ENCODE measurements around the gene SLC6A9.

Gene SLC6A9

GRCh38 chr1:44047131-44047530, 15.9 kb upstream of the SLC6A9 start:
- no peak for DNase-seq

GRCh38 chr1:44045064-44045463, 13.8 kb upstream of the SLC6A9 start:
- DNase-seq, result no peak

GRCh38 chr1:44044071-44044801, 13.0 kb upstream of the SLC6A9 start:
- no peak for DNase-seq

- no peak for DNase-seq
Measured at GRCh38 chr1:44043176-44044070, 12.2 kb upstream of the SLC6A9 start.

GRCh38 chr1:44040846-44041245, 9.6 kb upstream of the SLC6A9 start:
- DNase-seq, result no peak

- DNase-seq, result no peak
Measured at GRCh38 chr1:44040418-44040817, 9.2 kb upstream of the SLC6A9 start.

GRCh38 chr1:44038876-44039657, 7.8 kb upstream of the SLC6A9 start:
- no peak for DNase-seq

- DNase-seq, result no peak
Measured at GRCh38 chr1:44037154-44037553, 5.9 kb upstream of the SLC6A9 start.

GRCh38 chr1:44036409-44037139, 5.3 kb upstream of the SLC6A9 start:
- DNase-seq, result peak; percentile 81

- no peak for DNase-seq
Measured at GRCh38 chr1:44035726-44036408, 4.6 kb upstream of the SLC6A9 start.

- DNase-seq, result no peak
Measured at GRCh38 chr1:44034976-44035716, 3.9 kb upstream of the SLC6A9 start.

GRCh38 chr1:44034423-44034822, 3.2 kb upstream of the SLC6A9 start:
- no peak for DNase-seq

GRCh38 chr1:44033756-44034155, 2.5 kb upstream of the SLC6A9 start:
- DNase-seq, result no peak

- no peak for DNase-seq
Measured at GRCh38 chr1:44033041-44033575, 1.8 kb upstream of the SLC6A9 start.

- DNase-seq, result no peak
Measured at GRCh38 chr1:44032170-44032790, 1.0 kb upstream of the SLC6A9 start.

- DNase-seq, result no peak
Measured at GRCh38 chr1:44030605-44031251, 534 bp downstream of the SLC6A9 start.

- peak; percentile 96 for DNase-seq
Measured at GRCh38 chr1:44029911-44030604, 1.2 kb downstream of the SLC6A9 start.

GRCh38 chr1:44029260-44029910, 1.9 kb downstream of the SLC6A9 start:
- no peak for DNase-seq

- DNase-seq, result no peak
Measured at GRCh38 chr1:44027320-44027719, 3.9 kb downstream of the SLC6A9 start.

All from activated CD8-positive, alpha-beta memory T cell treated with anti-CD3 and anti-CD28 coated beads for 24 hours (primary cell).